ENCODE measurements around the gene CSGALNACT2.
"Not testable (repeated sequence)": the region's sequence is repeated elsewhere in the genome, so short reads cannot be mapped to it uniquely, and the experiment has no call there.

Gene CSGALNACT2

DNA sequence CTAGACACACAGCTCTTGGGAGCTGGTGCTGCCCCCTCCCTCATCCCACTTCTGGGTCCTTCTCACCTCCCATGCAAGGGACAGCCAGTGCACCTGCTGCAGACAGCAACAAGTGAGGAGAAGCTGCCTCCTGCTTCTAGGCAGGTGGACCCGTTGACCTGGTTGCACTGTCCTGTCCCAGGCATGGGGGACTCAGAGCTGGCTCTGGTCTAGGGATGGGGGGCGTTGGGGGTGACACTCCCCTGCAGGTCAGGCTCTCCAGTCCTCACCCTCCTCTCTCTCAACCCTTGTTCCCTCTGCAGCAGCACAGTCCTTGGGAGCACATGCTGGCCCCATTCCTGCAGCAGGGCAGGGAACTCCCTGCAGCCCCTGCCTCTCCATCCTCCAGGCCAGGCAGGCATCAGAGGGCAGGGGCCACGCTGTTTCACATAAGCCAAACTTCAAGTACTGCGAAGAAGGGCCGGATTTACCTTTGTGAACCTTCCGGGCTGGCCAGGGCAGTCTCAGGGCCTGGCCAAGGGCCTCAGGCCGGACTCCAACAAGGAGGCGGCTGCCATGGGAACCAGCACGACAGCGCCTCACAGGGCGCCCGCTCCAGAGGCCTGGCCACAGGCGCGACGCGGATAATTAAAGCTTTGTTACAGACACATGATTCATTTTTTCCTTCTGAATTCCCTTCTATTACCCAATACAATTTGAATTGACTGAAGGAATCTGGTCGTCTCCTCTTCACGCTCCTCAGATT is 80.1 kb downstream of the CSGALNACT2 start:
- DNase-seq = peak; percentile 56

GRCh38 chr10:43218951-43219837 is 80.9 kb downstream of the CSGALNACT2 start:
- no peak for DNase-seq

GRCh38 chr10:43219848-43220247 is 81.6 kb downstream of the CSGALNACT2 start:
- no peak for DNase-seq

DNA sequence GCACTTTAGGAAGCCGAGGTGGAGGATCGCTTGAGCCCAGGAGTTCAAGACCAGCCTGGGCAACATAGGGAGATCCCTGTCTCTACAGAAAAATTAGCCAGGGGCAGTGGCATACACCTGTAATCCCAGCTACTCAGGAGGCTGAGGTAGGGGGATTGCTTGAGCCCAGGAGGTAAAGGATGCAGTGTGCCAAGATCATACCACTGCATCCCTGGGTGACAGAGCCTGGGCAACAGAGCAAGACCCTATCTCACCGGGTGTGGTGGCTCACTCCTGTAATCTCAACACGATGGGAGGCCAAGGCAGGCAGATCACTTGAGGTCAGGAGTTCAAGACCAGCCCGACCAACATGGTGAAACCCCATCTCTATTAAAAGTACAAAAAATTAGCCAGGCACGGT is 82.0 kb downstream of the CSGALNACT2 start:
- DNase-seq = not testable (repeated sequence)

DNA sequence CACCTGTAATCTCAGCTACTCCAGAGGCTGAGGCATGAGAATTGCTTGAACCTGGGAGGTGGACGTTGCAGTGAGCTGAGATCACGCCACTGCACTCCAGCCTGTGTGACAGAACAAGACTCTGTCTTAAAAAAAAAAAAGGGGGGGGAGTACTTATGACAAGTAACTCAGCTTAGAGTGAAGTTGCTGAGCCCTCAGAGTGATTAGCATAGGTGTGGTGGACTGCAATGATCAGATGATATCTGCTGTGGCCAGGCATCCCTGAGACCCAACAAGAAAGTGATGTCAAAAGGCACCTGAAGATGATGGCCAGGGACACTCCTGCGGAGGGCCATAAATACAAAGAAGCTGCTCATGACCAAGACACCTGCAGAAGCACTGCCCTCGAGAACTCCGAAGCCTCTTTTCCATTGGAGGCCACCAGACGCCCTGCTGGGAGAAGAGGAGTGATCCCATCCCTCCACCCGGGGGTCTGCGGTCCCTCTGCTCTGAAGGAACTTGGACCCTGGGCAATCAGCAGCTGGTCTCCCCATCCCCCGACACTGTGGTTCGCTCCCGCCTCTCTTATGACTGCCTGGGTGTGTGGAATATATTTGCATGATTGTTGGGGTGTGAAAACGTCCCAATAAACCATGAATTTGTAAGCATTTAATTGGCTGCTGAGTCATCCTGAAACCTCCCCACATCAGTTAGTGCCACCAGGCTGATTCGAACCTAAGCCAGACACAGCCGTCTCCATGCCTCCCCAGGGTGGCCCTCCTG is 82.6 kb downstream of the CSGALNACT2 start:
- DNase-seq = no peak

GRCh38 chr10:43221419-43222209 is 83.4 kb downstream of the CSGALNACT2 start:
- no peak for DNase-seq

DNA sequence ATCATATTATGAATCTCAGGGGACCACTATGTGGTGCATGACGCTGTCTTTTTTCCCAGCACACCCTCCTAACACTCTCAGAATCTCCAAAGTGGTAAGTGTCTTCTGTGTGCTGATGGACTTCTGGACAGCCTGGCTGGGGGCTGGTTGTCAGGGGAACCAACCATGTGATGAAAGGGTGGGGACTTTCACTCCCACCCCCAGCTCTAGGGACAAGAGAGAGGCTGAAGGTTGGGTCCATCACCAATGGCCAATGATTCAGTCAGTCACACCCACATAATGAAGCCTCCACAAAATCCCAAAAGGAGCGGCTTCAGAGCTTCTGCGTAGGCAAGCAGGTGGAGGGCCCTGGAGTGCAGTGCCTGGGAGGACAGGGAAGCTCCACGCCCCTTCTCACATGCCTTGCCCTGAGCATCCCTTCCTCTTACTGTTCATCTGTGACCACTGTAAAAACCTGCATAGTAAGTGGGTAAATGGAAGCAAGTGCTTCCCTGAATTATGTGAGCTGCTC is 84.0 kb downstream of the CSGALNACT2 start:
- no peak for DNase-seq

- DNase-seq = no peak
Observed at GRCh38 chr10:43223056-43223455, 84.8 kb downstream of the CSGALNACT2 start.

GRCh38 chr10:43224321-43224720 is 86.1 kb downstream of the CSGALNACT2 start:
- DNase-seq = no peak

DNA sequence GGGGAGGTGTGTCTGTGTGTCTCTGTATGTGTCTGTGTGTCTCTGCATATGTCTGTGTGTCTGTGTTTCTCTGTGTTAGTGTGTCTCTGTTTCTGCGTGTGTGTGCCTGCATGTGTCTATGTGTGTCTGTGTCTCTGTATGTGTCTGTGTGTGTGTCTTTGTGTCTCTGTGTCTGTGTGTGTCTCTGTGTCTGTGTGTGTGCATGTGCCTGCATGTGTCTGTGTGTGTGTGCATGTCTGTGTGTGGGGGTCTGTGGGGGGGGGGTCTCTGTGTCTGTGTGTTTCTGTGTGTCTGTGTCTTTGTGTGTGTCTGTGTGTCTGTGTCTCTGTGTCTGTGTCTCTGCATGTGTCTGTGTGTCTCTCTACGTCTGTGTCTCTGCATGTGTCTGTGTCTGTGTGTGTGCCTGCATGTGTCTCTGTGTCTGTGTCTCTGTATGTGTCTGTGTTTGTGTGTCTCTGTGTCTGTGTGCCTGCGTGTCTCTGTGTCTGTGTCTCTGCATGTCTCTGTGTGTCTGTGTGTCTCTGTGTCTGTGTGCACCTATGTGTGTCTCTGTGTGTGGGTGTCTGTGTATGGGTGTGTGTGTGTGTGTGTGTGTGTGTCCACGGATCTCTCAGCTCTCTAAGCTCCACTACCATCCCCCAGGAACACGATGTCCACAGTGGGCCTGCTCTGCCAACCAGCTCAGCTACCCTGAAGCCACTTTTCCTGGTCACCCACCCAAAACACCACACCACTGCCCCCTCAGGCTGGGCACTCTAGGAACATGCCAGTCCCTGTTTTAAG is 87.0 kb downstream of the CSGALNACT2 start:
- no peak for DNase-seq

GRCh38 chr10:43225787-43226153 is 87.5 kb downstream of the CSGALNACT2 start:
- DNase-seq = peak; percentile 42

- no peak for DNase-seq
Observed at GRCh38 chr10:43226441-43226840, 88.2 kb downstream of the CSGALNACT2 start.

DNA sequence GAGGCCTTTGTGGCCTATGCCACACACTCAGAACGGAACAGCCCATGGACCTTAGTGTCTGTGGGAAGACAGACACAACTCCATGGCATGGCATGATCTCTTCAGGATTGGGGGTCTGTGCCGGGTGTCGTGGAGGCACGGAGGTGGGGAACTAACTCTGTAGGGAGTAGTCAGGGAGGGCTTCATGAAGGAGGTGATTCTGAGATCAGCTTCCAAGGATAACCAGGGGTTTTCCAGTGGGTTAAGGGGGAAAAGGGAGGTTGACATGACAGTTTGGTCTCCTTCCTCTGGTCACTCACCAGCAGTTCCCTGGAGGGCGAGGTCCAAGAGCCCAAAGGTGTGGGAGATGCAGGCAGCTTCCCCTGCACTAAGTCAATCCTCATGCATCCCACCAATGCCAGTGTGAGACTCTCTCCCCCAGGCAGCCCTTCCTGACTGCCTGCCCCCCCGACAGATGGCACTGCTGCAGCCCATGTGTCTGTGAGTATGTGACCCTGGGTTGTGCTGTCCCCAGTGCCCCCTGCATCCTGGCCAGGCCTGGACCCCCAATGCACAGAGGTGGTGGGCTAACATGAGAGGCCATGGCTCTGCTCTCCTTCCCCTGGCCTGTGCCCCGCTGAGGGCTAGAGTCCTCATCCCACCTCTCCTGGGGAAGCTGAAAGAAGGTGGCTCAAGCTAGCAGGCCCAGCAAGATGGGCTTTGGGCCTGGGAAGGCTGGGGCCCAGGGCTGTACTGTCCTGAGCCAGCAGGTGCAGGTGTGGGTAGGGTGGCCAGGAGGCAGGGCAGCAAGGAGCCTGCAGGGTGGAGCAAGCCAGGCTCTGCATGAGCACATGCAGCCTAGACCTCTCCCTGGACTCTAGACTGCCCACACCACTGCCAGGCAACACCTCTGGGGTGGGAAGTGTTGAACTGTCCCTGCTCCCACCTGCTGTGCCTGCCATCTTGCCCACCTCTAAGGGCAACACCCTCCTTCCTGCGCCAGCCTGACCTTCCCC is 88.9 kb downstream of the CSGALNACT2 start:
- DNase-seq = no peak

- DNase-seq = no peak
Observed at GRCh38 chr10:43227911-43228782, 89.9 kb downstream of the CSGALNACT2 start.

GRCh38 chr10:43228783-43229207 is 90.5 kb downstream of the CSGALNACT2 start:
- no peak for DNase-seq

DNA sequence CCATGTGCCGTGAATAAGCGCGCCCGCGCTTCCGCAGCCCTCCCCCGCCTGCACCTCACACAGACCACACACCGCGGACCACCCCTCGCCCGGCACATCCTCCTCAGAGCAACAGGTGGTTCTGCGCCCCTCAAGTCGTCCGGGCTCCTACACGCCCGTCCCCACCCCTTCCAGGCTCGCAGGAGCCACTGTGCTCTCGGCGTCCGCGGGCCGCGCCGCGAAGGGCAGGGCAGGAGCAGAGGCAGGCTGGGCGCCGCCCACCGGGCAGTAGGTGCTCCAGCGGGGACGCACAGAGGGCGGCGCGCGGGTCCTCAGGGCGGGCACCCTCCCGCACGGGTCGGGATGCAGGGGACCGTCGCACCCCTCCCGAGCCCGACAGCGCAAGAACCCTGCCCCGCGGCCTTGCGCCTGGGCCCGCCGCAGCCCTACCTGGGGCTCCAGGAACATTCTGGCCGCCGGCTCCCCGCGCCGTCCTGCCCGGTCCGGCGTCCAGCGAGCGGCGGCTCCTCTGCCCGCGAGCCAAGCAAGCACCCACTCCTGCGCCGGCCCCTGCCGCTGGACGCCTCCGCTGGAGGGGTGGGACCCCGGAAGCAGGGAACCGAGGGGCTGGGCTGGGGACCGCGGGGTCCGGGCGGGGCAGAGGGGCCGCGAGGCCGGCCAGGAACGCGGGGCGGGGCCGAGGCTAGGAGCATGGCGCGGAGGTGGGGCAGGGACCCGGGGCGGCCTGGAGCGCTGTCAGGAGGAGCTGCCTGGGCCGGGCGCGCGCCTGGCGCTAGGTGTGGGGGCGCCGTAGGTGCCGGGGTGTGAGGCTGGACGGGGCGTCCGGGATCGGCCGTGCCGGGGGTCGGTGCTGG is 91.2 kb downstream of the CSGALNACT2 start:
- DNase-seq = no peak

DNA sequence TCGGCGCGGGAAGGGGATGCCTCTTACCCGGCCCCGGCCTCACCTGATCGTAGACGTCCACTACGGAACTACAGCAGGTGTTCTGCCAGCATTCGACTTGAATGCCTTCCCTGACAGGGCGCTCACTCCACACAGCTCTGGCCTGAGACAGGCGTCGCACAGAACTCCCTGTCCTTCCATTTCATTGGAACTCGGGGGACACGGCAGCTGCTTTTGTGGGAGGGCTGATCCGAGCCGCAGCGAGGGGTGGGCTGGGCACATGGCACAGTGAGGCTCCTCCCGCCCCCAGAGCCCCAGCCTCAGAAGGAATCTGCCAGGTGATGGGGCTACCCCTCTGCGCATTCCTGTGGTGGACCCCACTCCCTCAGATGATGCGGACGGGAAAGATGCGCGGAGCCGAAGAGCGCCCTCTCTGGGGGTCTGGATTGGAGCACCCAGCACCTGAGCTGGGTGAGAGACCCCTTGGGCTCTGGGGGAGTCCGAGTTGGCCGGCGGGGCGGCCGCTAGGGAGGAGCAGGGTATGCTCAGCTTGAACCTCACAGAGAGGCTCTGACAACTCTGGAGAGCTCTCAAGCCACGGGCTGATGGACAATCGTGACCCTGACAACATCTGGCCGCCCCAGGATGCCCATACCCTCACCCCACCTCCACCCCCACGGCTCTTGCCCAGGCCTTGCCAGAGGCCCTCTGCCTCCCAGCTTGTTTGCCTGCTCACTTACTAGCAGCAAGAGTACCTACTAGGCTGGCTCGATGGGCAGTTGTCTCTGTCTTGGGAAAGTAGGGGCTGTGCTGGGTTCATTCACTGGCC is 92.1 kb downstream of the CSGALNACT2 start:
- DNase-seq = no peak
